ENCODE measurements around the gene VOPP1.
"Not testable (repeated sequence)": the region's sequence is repeated elsewhere in the genome, so short reads cannot be mapped to it uniquely, and the experiment has no call there.

Gene VOPP1

GRCh38 chr7:55475855-55476803 is 96.2 kb downstream of the VOPP1 start:
- no peak overlapping the region for H3K27ac ChIP-seq
- ChIA-PET CTCF (no interaction called here), POLR2A (ENCODE audit: low non-redundant PET) (no interaction called here)
- no peak for DNase-seq (ENCODE audit: low spot score)
- no peak for TF ChIP-seq CTCF (conservative IDR thresholded peaks at IDR 0.05; ENCODE audit: low read depth)

GRCh38 chr7:55474944-55475854 is 97.1 kb downstream of the VOPP1 start:
- CTCF ChIA-PET: interaction anchor here (0.5 kb wide), 1 partner anchor 32 kb away, joined by 3 read pairs; no protein-coding TSS in a partner anchor
- DNase-seq (ENCODE audit: low spot score): no peak
- TF ChIP-seq CTCF (conservative IDR thresholded peaks at IDR 0.05; ENCODE audit: low read depth): no peak
- POLR2A ChIA-PET (ENCODE audit: low non-redundant PET): no interaction called here
- H3K27ac ChIP-seq: no peak overlapping the region

GRCh38 chr7:55473932-55474331 is 98.4 kb downstream of the VOPP1 start:
- TF ChIP-seq CTCF (conservative IDR thresholded peaks at IDR 0.05; ENCODE audit: low read depth): no peak
- CTCF ChIA-PET: no interaction called here
- DNase-seq (ENCODE audit: low spot score): no peak
- no peak overlapping the region for H3K27ac ChIP-seq
- POLR2A ChIA-PET (ENCODE audit: low non-redundant PET): no interaction called here

GRCh38 chr7:55472928-55473725 is 99.2 kb downstream of the VOPP1 start:
- ChIA-PET CTCF (no interaction called here), POLR2A (ENCODE audit: low non-redundant PET) (no interaction called here)
- no peak for DNase-seq (ENCODE audit: low spot score)
- H3K27ac ChIP-seq: no peak overlapping the region
- TF ChIP-seq CTCF (conservative IDR thresholded peaks at IDR 0.05; ENCODE audit: low read depth): no peak

- POLR2A ChIA-PET (ENCODE audit: low non-redundant PET); DNase-seq (ENCODE audit: low spot score); CTCF ChIA-PET; H3K27ac ChIP-seq: not testable (repeated sequence)
These were observed 99.9 kb downstream of the VOPP1 start for GRCh38 chr7:55472406-55472805.

- POLR2A ChIA-PET (ENCODE audit: low non-redundant PET); CTCF ChIA-PET; H3K27ac ChIP-seq; DNase-seq (ENCODE audit: low spot score): not testable (repeated sequence)
These were observed 100.7 kb downstream of the VOPP1 start for GRCh38 chr7:55471594-55471993.

- H3K27ac ChIP-seq: no peak overlapping the region
- no peak for DNase-seq (ENCODE audit: low spot score)
- CTCF ChIA-PET: interaction anchor here (0.7 kb wide), 1 partner anchor 13 kb away, joined by 3 read pairs; no protein-coding TSS in a partner anchor
- POLR2A ChIA-PET (ENCODE audit: low non-redundant PET): no interaction called here
- TF ChIP-seq CTCF (conservative IDR thresholded peaks at IDR 0.05; ENCODE audit: low read depth): no peak
These were observed 102.0 kb downstream of the VOPP1 start for GRCh38 chr7:55470261-55470660.
